BLaER1 treated with 17β-estradiol and CSF1 and Interleukin-3, amounts not matched to agents 10 nM and 100 nM (cell line): ENCODE measurements around the gene FAM241A.

ENCODE experiments used
- H3K27ac ChIP-seq, 11 experiments: shearing (Covaris generic); formaldehyde crosslinking; 2 replicates each; pipeline ENCODE4 v1.8.1; 2022
- H3K27me3 ChIP-seq, 11 experiments: shearing (Covaris generic); formaldehyde crosslinking; 2 replicates each; pipeline ENCODE4 v1.8.1; 2022
- H3K36me3 ChIP-seq, 11 experiments: shearing (Covaris generic); formaldehyde crosslinking; 2 replicates each; pipeline ENCODE4 v1.8.1; 2022
- H3K4me1 ChIP-seq, 10 experiments: shearing (Covaris generic); formaldehyde crosslinking; 2 replicates each; pipeline ENCODE4 v1.8.1; 2022
- H3K4me2 ChIP-seq, 11 experiments: shearing (Covaris generic); formaldehyde crosslinking; 2 replicates each; pipeline ENCODE4 v1.8.1; 2022
- H3K4me3 ChIP-seq, 10 experiments: shearing (Covaris generic); formaldehyde crosslinking; 2 replicates each; pipeline ENCODE4 v1.8.1; 2022
- H3K9ac ChIP-seq, 11 experiments: shearing (Covaris generic); formaldehyde crosslinking; 2 replicates each; pipeline ENCODE4 v1.8.1; 2022
- H3K9me3 ChIP-seq, 11 experiments: shearing (Covaris generic); formaldehyde crosslinking; replicated peaks in 1 of 11; 2 replicates each; pipeline ENCODE4 v1.8.1; 2022
- H4K20me1 ChIP-seq, 11 experiments: shearing (Covaris generic); formaldehyde crosslinking; 2 replicates each; pipeline ENCODE4 v1.8.1; 2022
- Cebpa-rat ChIP-seq, 11 experiments: shearing (Covaris generic); IDR thresholded peaks; 2 replicates each; pipeline ENCODE4 v1.8.1; 2022

FAM241A gene

DNA sequence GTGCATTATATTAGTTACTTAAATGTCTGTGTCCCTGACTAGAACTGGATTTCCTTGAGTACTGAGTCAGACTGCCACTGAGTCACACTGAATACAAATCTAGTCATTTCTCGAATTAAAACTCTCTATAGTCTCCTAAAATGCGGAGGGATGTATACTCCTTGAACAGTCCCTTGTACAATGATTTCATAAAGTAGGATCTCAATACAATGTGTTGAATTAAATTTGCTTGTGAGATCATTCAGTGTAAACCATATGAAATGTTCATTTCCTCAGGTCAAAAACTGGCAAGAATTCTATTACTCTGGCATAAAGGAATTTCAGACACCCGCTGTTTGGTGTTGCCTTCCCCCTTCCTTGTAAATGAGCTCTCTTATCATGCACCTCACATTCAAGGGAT is 17.5 kb upstream of the FAM241A start:
- Histone ChIP-seq H3K36me3 (no peaks in the 10 kb centered on the region), H3K27me3 (no peaks in the 10 kb centered on the region), H3K4me3 (0 out of 20 replicates have a peak overlapping the region, but pooled peaks of 1 of the 10 experiments have one; percentile 9), H3K9me3 (no peaks in the 10 kb centered on the region), H3K9ac (peak overlapping the region in 3 of 11 experiments; percentile 48 to 56 (median 54); a peak in 4 of 22 replicates), H3K27ac (peak overlapping the region in 6 of 11 experiments; percentile 37 to 65 (median 40); a peak in 9 of 22 replicates), H3K4me2 (peak overlapping the region; percentile 28 to 80 (median 60); a peak in 20 of 22 replicates), H4K20me1 (no peaks in the 10 kb centered on the region), H3K4me1 (peaks cover 22 to 73% (median 47%) of the 10 kb centered on the region in 10 experiments)
- no peak for TF ChIP-seq Cebpa-rat (IDR thresholded peaks at IDR 0.05)

DNA sequence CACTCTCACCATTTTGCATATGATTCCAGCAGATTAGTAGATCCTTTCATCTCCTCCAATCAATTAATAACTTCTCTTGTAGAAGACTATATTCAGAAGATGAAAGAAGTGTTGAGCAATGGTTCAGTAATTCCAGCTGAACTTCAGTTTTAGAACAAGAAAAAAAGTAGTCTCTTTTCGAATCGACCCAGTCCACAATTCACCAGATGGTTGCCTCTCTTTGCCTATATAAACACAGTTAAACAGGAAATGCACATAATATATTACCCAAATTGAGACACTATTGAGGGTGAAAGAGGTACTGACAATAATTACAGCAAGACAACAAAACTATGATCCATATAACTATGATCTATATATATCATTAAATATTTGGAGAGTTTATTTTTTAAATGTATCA is 16.8 kb upstream of the FAM241A start:
- Histone ChIP-seq H3K9me3 (no peaks in the 10 kb centered on the region), H4K20me1 (no peaks in the 10 kb centered on the region), H3K27ac (peak overlapping the region in 4 of 11 experiments; percentile 3 to 65 (median 47); a peak in 5 of 22 replicates), H3K27me3 (no peaks in the 10 kb centered on the region), H3K9ac (0 out of 22 replicates have a peak overlapping the region, but pooled peaks of 1 of the 11 experiments have one; percentile 56), H3K4me2 (peak overlapping the region; percentile 19 to 80 (median 60); a peak in 20 of 22 replicates), H3K4me3 (0 out of 20 replicates have a peak overlapping the region, but pooled peaks of 1 of the 10 experiments have one; percentile 9), H3K4me1 (peaks cover 22 to 68% (median 46%) of the 10 kb centered on the region in 10 experiments), H3K36me3 (no peaks in the 10 kb centered on the region)
- TF ChIP-seq Cebpa-rat (IDR thresholded peaks at IDR 0.05), result no peak

DNA sequence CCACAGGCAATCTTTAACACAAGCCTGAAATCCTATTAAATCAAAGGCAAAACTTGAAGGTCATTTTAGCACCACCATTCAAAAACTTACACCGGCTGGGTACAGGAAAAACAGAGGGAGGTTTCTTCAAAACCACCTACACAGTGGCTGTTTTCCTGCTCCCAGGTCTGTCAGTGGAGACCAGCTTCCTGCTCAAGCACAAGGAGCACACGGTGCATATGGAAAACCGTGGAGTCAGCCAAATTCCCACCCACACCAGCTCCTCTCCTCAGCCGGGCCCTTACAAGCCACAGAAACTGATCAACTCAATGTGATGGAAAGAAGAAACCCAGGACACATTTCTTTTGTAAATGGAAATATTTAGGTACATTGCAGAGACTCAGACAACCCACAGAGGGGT is 14.3 kb upstream of the FAM241A start:
- H3K27ac ChIP-seq, result no peak overlapping the region
- peak overlapping the region in 9 of 11 experiments; percentile 2 to 68 (median 43); a peak in 15 of 22 replicates for H3K4me2 ChIP-seq
- no peaks in the 10 kb centered on the region for H3K36me3 ChIP-seq

DNA sequence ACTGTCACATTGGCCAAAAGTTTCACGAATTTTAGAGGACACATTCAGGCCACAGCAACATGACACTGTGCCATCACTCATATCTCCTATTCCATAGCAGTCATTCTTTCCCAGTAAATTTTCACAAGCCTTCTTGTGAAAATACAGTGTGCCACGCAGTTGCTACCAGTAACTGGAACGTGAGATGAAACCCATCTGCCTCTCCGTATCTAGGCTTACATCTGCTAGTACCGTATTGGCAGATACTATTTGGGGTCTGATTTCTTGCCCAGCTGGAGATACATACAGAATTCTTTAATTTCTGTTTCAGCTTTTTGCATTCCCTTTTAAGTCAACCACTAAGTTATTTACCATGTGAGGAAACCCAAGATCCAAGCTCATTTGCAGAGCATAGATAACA is 8.7 kb upstream of the FAM241A start:
- no peaks in the 10 kb centered on the region for H3K36me3 ChIP-seq
- no peaks in the 10 kb centered on the region for H4K20me1 ChIP-seq
- H3K4me3 ChIP-seq, result no peak overlapping the region
- H3K4me2 ChIP-seq, result no peak overlapping the region
- H3K4me1 ChIP-seq, result peaks cover 15 to 21% (median 19%) of the 10 kb centered on the region in 10 experiments
- TF ChIP-seq Cebpa-rat (IDR thresholded peaks at IDR 0.05), result no peak
- H3K27me3 ChIP-seq, result no peaks in the 10 kb centered on the region
- H3K27ac ChIP-seq, result no peak overlapping the region
- H3K9me3 ChIP-seq, result 0 out of 22 replicates have a peak, but pooled peaks cover 0 to 3% (median 0%) of the 10 kb centered on the region in 11 experiments
- H3K9ac ChIP-seq, result no peak overlapping the region

More for the DNA sequence above, 14.3 kb upstream of the FAM241A start:
- Histone ChIP-seq H3K9me3 (0 out of 22 replicates have a peak, but pooled peaks cover 0 to under 1% (median 0%) of the 10 kb centered on the region in 11 experiments), H3K9ac (no peak overlapping the region), H3K4me1 (peaks cover 17 to 50% (median 35%) of the 10 kb centered on the region in 10 experiments), H3K27me3 (no peaks in the 10 kb centered on the region), H3K4me3 (no peak overlapping the region), H4K20me1 (no peaks in the 10 kb centered on the region)
- TF ChIP-seq Cebpa-rat (IDR thresholded peaks at IDR 0.05), result no peak

DNA sequence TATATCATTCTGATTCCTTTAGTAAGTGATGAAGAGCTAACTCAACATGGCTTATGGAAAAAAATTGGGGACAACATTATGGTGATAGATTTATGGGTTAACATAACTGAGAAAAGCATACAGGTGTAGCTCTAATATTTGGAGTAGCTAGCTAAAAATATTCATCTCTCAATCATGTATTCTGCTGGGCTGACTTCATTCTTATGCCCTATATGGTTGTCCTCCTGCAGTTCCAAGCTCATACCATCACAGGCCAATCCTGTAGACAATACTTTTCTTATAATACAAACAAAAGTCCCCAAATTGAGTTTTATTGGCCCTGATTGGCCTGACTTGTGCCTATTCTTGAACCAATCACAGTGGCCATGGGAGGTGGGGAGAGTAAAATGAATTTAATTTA is 6.7 kb upstream of the FAM241A start:
- no peak overlapping the region for H3K4me2 ChIP-seq
- H4K20me1 ChIP-seq, result no peaks in the 10 kb centered on the region
- no peak for TF ChIP-seq Cebpa-rat (IDR thresholded peaks at IDR 0.05)

DNA sequence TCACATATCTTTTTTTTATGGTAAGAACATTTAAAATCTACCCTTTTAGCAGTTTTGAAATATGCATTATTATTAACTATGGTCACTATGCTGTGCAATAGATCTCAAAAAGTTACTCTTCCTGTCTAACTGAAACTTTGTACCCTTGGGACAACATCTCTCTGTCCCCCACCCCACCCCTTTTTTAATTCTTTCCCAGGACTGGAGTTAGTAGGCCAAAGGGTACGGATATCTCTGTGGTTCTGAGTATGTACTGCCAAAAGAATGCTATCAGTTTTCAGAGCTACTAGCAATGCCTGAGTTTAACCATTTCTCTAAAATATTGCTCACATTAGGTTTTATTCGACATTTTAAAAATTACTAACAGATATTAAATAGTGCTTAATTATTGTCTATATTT is 4.7 kb upstream of the FAM241A start:
- Histone ChIP-seq H4K20me1 (no peaks in the 10 kb centered on the region; a peak in 1 of 22 replicates), H3K4me1 (peaks cover 33 to 52% (median 39%) of the 10 kb centered on the region in 10 experiments), H3K9me3 (0 out of 22 replicates have a peak, but pooled peaks cover 0 to 3% (median 0%) of the 10 kb centered on the region in 11 experiments), H3K9ac (no peak overlapping the region; a peak in 2 of 22 replicates), H3K27ac (peak overlapping the region in 7 of 11 experiments; percentile 24 to 64 (median 56); a peak in 8 of 22 replicates), H3K27me3 (no peaks in the 10 kb centered on the region), H3K36me3 (no peaks in the 10 kb centered on the region), H3K4me2 (peak overlapping the region; percentile 59 to 88 (median 79); a peak in 19 of 22 replicates), H3K4me3 (peak overlapping the region in 1 of 10 experiments; percentile 22; a peak in 1 of 20 replicates)
- TF ChIP-seq Cebpa-rat (IDR thresholded peaks at IDR 0.05), result no peak

More for the DNA sequence above, 6.7 kb upstream of the FAM241A start:
- 0 out of 22 replicates have a peak, but pooled peaks cover 0 to 3% (median 0%) of the 10 kb centered on the region in 11 experiments for H3K9me3 ChIP-seq
- H3K27ac ChIP-seq, result no peak overlapping the region
- H3K4me3 ChIP-seq, result no peak overlapping the region
- no peaks in the 10 kb centered on the region for H3K36me3 ChIP-seq
- peaks cover 26 to 37% (median 33%) of the 10 kb centered on the region in 10 experiments for H3K4me1 ChIP-seq
- no peaks in the 10 kb centered on the region for H3K27me3 ChIP-seq
- no peak overlapping the region for H3K9ac ChIP-seq

DNA sequence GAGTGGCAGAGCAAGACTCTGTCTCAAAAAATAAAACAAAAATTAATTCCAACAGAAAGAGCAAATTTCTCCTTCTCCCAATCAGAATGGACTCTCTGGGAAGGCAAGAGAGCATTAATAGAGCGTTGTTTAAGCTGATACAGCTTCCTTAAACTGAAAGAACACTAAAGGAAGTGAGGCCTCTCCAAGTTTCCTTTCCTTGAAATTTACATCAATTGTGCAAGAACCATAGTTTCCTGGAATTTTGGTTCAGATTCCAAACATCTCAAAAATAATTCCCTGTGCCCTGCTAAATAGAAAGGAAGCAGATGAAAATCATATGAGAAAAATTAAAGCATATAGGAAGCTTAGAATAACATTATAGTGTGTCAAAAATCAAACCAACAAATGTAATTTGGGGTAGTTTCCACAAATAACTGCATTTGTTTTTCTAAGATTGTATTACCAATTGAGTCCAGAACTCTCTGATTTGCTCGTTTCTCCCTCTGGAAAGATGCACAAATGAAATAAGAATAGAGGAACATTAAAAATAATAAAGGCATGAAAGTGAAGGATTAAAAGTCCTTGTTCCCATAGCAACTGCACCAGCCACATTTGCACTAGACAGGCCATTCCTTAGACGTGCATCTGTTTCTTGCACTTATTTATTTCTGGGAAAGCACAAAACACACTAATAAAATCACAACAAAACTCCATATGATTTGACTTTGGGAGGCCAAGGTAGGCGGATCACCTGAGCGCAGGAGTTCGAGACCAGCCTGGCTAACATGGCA is 3.7 kb upstream of the FAM241A start:
- H3K4me1 ChIP-seq, result peaks cover 33 to 53% (median 40%) of the 10 kb centered on the region in 10 experiments

DNA sequence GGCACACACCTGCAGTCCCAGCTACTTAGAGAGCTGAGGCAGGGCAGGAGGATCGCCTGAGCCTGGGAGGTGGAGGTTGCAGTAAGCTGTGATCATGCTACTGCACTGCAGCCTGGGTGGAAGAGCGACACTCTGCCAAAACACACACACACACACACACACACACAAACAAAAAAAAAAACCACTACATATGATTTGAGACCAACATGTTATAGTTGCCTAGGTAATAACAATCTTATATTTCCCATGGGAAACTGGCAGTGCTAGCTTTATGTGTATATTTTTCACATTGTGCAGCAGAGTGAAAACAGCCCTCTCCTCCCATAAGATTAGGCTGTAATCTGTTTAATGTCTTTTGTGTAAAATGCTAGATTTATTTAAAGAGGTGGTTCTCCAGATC is 3.1 kb upstream of the FAM241A start:
- H4K20me1 ChIP-seq, result peaks cover 0 to 2% (median 0%) of the 10 kb centered on the region in 11 experiments; a peak in 1 of 22 replicates
- no peaks in the 10 kb centered on the region for H3K27me3 ChIP-seq
- H3K4me2 ChIP-seq, result peak overlapping the region; percentile 59 to 88 (median 79)
- H3K4me1 ChIP-seq, result peaks cover 37 to 59% (median 46%) of the 10 kb centered on the region in 10 experiments
- no peaks in the 10 kb centered on the region for H3K9me3 ChIP-seq
- H3K36me3 ChIP-seq, result no peaks in the 10 kb centered on the region
- no peak overlapping the region for H3K9ac ChIP-seq
- no peak overlapping the region for H3K4me3 ChIP-seq
- TF ChIP-seq Cebpa-rat (IDR thresholded peaks at IDR 0.05), result no peak
- H3K27ac ChIP-seq, result peak overlapping the region in 2 of 11 experiments; percentile 6 to 12; a peak in 4 of 22 replicates

More for the DNA sequence above, 3.7 kb upstream of the FAM241A start:
- Histone ChIP-seq H3K36me3 (no peaks in the 10 kb centered on the region), H3K27ac (peak overlapping the region; percentile 26 to 64 (median 44); a peak in 13 of 22 replicates), H3K4me3 (peak overlapping the region in 5 of 10 experiments; percentile 4 to 41 (median 12); a peak in 3 of 20 replicates), H3K4me2 (peak overlapping the region; percentile 59 to 88 (median 79)), H4K20me1 (no peaks in the 10 kb centered on the region; a peak in 1 of 22 replicates), H3K27me3 (no peaks in the 10 kb centered on the region), H3K9me3 (no peaks in the 10 kb centered on the region), H3K9ac (peak overlapping the region in 5 of 11 experiments; percentile 13 to 51 (median 32); a peak in 9 of 22 replicates)
- TF ChIP-seq Cebpa-rat (IDR thresholded peaks at IDR 0.05), result no peak

DNA sequence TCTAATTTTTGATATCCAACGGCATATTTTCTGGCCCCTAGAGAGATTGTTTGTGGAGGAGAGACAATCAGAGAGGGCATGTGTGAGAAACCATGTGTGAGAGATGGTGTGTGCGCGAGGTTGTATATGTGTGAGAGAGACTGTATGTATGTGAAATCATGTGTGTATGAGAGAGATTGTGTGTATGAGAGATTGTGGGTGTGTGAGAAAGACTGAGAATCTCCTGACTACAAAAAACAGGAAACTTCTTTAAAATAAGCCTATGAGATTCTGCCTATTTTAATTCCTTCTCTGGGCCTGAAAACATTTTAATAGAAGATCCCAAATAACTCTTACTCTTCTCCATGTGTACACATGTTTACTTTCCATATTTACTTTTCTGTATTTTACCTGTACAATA is 1.5 kb upstream of the FAM241A start:
- H3K36me3 ChIP-seq, result no peaks in the 10 kb centered on the region
- peaks cover 53 to 75% (median 61%) of the 10 kb centered on the region in 10 experiments for H3K4me1 ChIP-seq
- peaks cover 0 to 10% (median 3%) of the 10 kb centered on the region in 11 experiments; a peak in 8 of 22 replicates for H4K20me1 ChIP-seq
- H3K9ac ChIP-seq, result no peak overlapping the region
- no peaks in the 10 kb centered on the region for H3K27me3 ChIP-seq
- TF ChIP-seq Cebpa-rat (IDR thresholded peaks at IDR 0.05), result no peak
- H3K27ac ChIP-seq, result 0 out of 22 replicates have a peak overlapping the region, but pooled peaks of 1 of the 11 experiments have one; percentile 1
- H3K4me2 ChIP-seq, result peak overlapping the region in 2 of 11 experiments; percentile 79 to 80; a peak in 3 of 22 replicates
- no peaks in the 10 kb centered on the region for H3K9me3 ChIP-seq
- no peak overlapping the region for H3K4me3 ChIP-seq
